GM23338 (cell line): ENCODE data around the gene NDUFA13. TPM values are rescaled to one million over a fixed set of nuclear protein-coding genes. Genes with fewer than 3 reads are reported as not detected.

Source experiments
- ATAC-seq: fragments of 200-7000 bp; cut with Tn5 transposase; 3 replicates; pipeline ENCODE4 v1.9.1; 2020
- DNase-seq: peaks from one replicate; pipeline ENCODE4 v3.0.0-alpha.2; 2015; ENCODE audit warnings: low spot score
- H2AFZ ChIP-seq: fragments of 200-600 bp; sonication (generic); 2 replicates; pipeline ENCODE4 v1.8.0; 2016; ENCODE audit warnings: antibody characterized with exemption, mild to moderate bottlenecking, moderate library complexity
- H3F3A ChIP-seq: fragments of 200-600 bp; sonication (generic); replicated peaks from 2 replicates; pipeline ENCODE4 v1.8.0; 2017; ENCODE audit warnings: antibody characterized with exemption, mixed run types, low read depth
- H3K27ac ChIP-seq: fragments of 200-600 bp; sonication (generic); 2 replicates; pipeline ENCODE4 v1.6.1; 2016; ENCODE audit warnings: low read depth
- H3K27me3 ChIP-seq: fragments of 200-600 bp; sonication (generic); 2 replicates; pipeline ENCODE4 v1.8.0; 2016; ENCODE audit warnings: mild to moderate bottlenecking, mixed run types, moderate library complexity; ENCODE audit not compliant: insufficient read depth
- H3K36me3 ChIP-seq: fragments of 200-600 bp; sonication (generic); 2 replicates; pipeline ENCODE4 v1.8.0; 2016; ENCODE audit warnings: mild to moderate bottlenecking; ENCODE audit not compliant: insufficient read depth
- H3K4me1 ChIP-seq: fragments of 200-600 bp; sonication (generic); 2 replicates; pipeline ENCODE4 v1.8.0; 2016; ENCODE audit warnings: mild to moderate bottlenecking, moderate library complexity; ENCODE audit not compliant: insufficient read depth
- H3K4me2 ChIP-seq: fragments of 200-600 bp; sonication (generic); 2 replicates; pipeline ENCODE4 v1.7.1; 2017; ENCODE audit warnings: mixed run types
- H3K4me3 ChIP-seq: fragments of 200-600 bp; sonication (generic); 2 replicates; pipeline ENCODE4 v1.6.1; 2016; ENCODE audit warnings: mixed run types
- H3K79me2 ChIP-seq: fragments of 200-600 bp; sonication (generic); replicated peaks from 2 replicates; pipeline ENCODE4 v1.8.0; 2017; ENCODE audit warnings: mild to moderate bottlenecking; ENCODE audit not compliant: insufficient read depth
- H3K9me2 ChIP-seq: fragments of 200-600 bp; sonication (generic); 2 replicates; pipeline ENCODE4 v1.8.0; 2017; ENCODE audit not compliant: insufficient read depth
- H4K20me1 ChIP-seq: fragments of 200-600 bp; sonication (generic); replicated peaks from 2 replicates; pipeline ENCODE4 v1.8.0; 2017; ENCODE audit warnings: mild to moderate bottlenecking; ENCODE audit not compliant: insufficient read depth
- H3K27ac Mint-ChIP-seq: 2 replicates; pipeline ENCODE4 v1.8.0; 2020; ENCODE audit warnings: inconsistent platforms, mild to moderate bottlenecking, moderate library complexity, mixed read lengths
- H3K27me3 Mint-ChIP-seq: 3 replicates; pipeline ENCODE4 v1.8.0; 2022; ENCODE audit warnings: low read depth, mild to moderate bottlenecking, moderate library complexity, mixed read lengths, inconsistent platforms; ENCODE audit not compliant: insufficient read depth, poor library complexity
- H3K36me3 Mint-ChIP-seq: 3 replicates; pipeline ENCODE4 v1.8.0; 2021; ENCODE audit warnings: low read depth, mild to moderate bottlenecking, inconsistent platforms, moderate library complexity, mixed read lengths
- H3K4me1 Mint-ChIP-seq: 3 replicates; pipeline ENCODE4 v1.8.0; 2020; ENCODE audit warnings: mild to moderate bottlenecking, inconsistent platforms, mixed read lengths
- H3K4me3 Mint-ChIP-seq: 3 replicates; pipeline ENCODE4 v1.8.0; 2021; ENCODE audit warnings: moderate library complexity, mild to moderate bottlenecking, inconsistent platforms, mixed read lengths
- H3K9me3 Mint-ChIP-seq: 3 replicates; pipeline ENCODE4 v1.8.0; 2020; ENCODE audit warnings: moderate library complexity, mild to moderate bottlenecking, inconsistent platforms, mixed read lengths
- CTCF ChIP-seq, 2 experiments: fragments of 200-600 bp in 1 of 2; sonication (generic) in 1 of 2; conservative IDR thresholded peaks; 2 replicates each; pipeline versions ENCODE4 v1.5.1 to v1.6.1; 2016 to 2017; ENCODE audit warnings: antibody characterized with exemption in 2 of 2, low read depth in 2 of 2, mild to moderate bottlenecking in 2 of 2, moderate library complexity in 1 of 2
- EZH2 ChIP-seq: fragments of 200-600 bp; sonication (generic); IDR thresholded peaks from one replicate; pipeline ENCODE4 v1.8.0; 2017; ENCODE audit warnings: antibody characterized with exemption, mild to moderate bottlenecking, low read depth; ENCODE audit not compliant: unreplicated experiment
- JUNB ChIP-seq: IDR thresholded peaks from one replicate; pipeline ENCODE4 v1.6.1; 2016; ENCODE audit warnings: antibody characterized with exemption; ENCODE audit not compliant: unreplicated experiment
- POLR2AphosphoS5 ChIP-seq: IDR thresholded peaks from 2 replicates; pipeline ENCODE4 v1.6.1; 2016; ENCODE audit warnings: antibody characterized with exemption, low read depth
- REST ChIP-seq: IDR thresholded peaks from one replicate; pipeline ENCODE4 v1.6.1; 2018; ENCODE audit warnings: antibody characterized with exemption; ENCODE audit not compliant: unreplicated experiment
- STAT1 ChIP-seq: IDR thresholded peaks from one replicate; pipeline ENCODE4 v1.6.1; 2016; ENCODE audit warnings: antibody characterized with exemption; ENCODE audit not compliant: unreplicated experiment
- ZNF462 ChIP-seq: fragments of 250-450 bp; sonication (Bioruptor Pico); IDR thresholded peaks from 2 replicates; pipeline ENCODE4 v1.5.0; 2020; ENCODE audit warnings: mild to moderate bottlenecking, moderate library complexity
- polyA plus RNA-seq: library from polyadenylated mRNA; unstranded; fragments of >200 nt; fragmentation: Nextera tagmentation; extraction: Ambion mirVana; gene quantifications from 2 replicates; pipeline ENCODE4 v1.2.1, GENCODE V29; 2016
- total RNA-seq: library from RNA; depleted of rRNA; stranded (reverse); fragments of >200 nt; shearing (Covaris generic); gene quantifications from 2 replicates; pipeline ENCODE4 v1.2.3, GENCODE V29; 2014

The NDUFA13 gene
- total and polyA plus RNA-seq, 2 experiments from 2014 or later: 143 to 598 TPM

GRCh38 chr19:19480688-19481087 lies 35.3 kb upstream of the NDUFA13 start:
- Histone ChIP-seq H3K9me2 (no peaks in the 10 kb centered on the region), H3K27ac (peak overlapping the region; percentile 69), H3F3A (0 out of 2 replicates have a peak, but pooled peaks cover 2% of the 10 kb centered on the region), H3K4me2 (no peak overlapping the region), H2AFZ (no peak overlapping the region), H4K20me1 (peaks cover 64% of the 10 kb centered on the region), H3K36me3 (peaks cover 3% of the 10 kb centered on the region; the same call in 1 of the 2 replicates), H3K4me3 (no peak overlapping the region), H3K4me1 (peaks cover 20% of the 10 kb centered on the region), H3K27me3 (no peaks in the 10 kb centered on the region), H3K79me2 (peaks cover 96% of the 10 kb centered on the region)
- TF ChIP-seq ZNF462 (CRISPR knock-in tag): no peak
- Mint-ChIP-seq H3K4me1 (peaks cover 51% of the 10 kb centered on the region), H3K27ac (no peak overlapping the region), H3K4me3 (no peak overlapping the region), H3K27me3 (peaks cover 9% of the 10 kb centered on the region), H3K36me3 (peaks cover 23% of the 10 kb centered on the region), H3K9me3 (no peaks in the 10 kb centered on the region)
- DNase-seq (no peak), ATAC-seq (no peak)

GRCh38 chr19:19482809-19483596 lies 33.0 kb upstream of the NDUFA13 start:
- no peak for DNase-seq
- H3F3A ChIP-seq: peaks cover 9% of the 10 kb centered on the region; the same call in 1 of the 2 replicates
- Mint-ChIP-seq H3K36me3 (peaks cover 18% of the 10 kb centered on the region), H3K4me3 (no peak overlapping the region), H3K27me3 (peaks cover 4% of the 10 kb centered on the region), H3K4me1 (peaks cover 52% of the 10 kb centered on the region), H3K9me3 (no peaks in the 10 kb centered on the region), H3K27ac (no peak overlapping the region)
- H3K27ac ChIP-seq: no peak overlapping the region
- peaks cover 14% of the 10 kb centered on the region for H3K4me1 ChIP-seq
- peak; percentile 29 for ATAC-seq
- peaks cover 40% of the 10 kb centered on the region for H4K20me1 ChIP-seq
- H2AFZ ChIP-seq: no peak overlapping the region
- H3K4me3 ChIP-seq: no peak overlapping the region
- peaks cover 85% of the 10 kb centered on the region for H3K79me2 ChIP-seq
- H3K36me3 ChIP-seq: no peaks in the 10 kb centered on the region; the same call in 1 of the 2 replicates
- no peaks in the 10 kb centered on the region for H3K27me3 ChIP-seq
- no peak overlapping the region for H3K4me2 ChIP-seq
- H3K9me2 ChIP-seq: no peaks in the 10 kb centered on the region
- TF ChIP-seq REST: no peak
- TF ChIP-seq POLR2AphosphoS5: no peak
- no peak for TF ChIP-seq JUNB
- no peak for TF ChIP-seq CTCF (conservative IDR thresholded peaks at IDR 0.05; ENCODE audit: low read depth in 2 of 2)
- no peak for TF ChIP-seq STAT1
- TF ChIP-seq EZH2: no peak
